AG04450 (cell line): ENCODE data around the gene DUSP16. TPM values are rescaled to one million over a fixed set of nuclear protein-coding genes. Genes with fewer than 3 reads are reported as not detected.
"Not testable (repeated sequence)": the region's sequence is repeated elsewhere in the genome, so short reads cannot be mapped to it uniquely, and the experiment has no call there.

Experiments
- CTCF ChIA-PET: fragments of 300-600, 350-600 bp; formaldehyde crosslinking; extraction: SDS; loops from one replicate; lab custom pipeline; 2022; ENCODE audit warnings: antibody characterized with exemption, inconsistent platforms; lab: Charles Lee
- POLR2A ChIA-PET: fragments of 350-600 bp; formaldehyde crosslinking; extraction: SDS; loops from one replicate; lab custom pipeline; 2021; ENCODE audit warnings: antibody characterized with exemption, inconsistent platforms; lab: Yijun Ruan, JAX
- DNase-seq: peaks from one replicate; pipeline ENCODE4 v3.0.0-alpha.2; 2011; ENCODE audit warnings: low read depth, low spot score
- H3K27ac ChIP-seq: one replicate; pipeline ENCODE4 v1.5.1; 2012; ENCODE audit warnings: low read depth, low read length, control low read depth
- H3K27me3 ChIP-seq: one replicate; pipeline ENCODE4 v1.6.0; 2012; ENCODE audit warnings: low read length; ENCODE audit not compliant: control insufficient read depth, insufficient read depth
- H3K4me3 ChIP-seq: 2 replicates; pipeline ENCODE4 v1.5.1; 2011; ENCODE audit warnings: mild to moderate bottlenecking, low read depth, low read length, control low read depth
- H3K9me3 ChIP-seq: 2 replicates; pipeline ENCODE4 v1.5.1; 2012; ENCODE audit warnings: low read length; ENCODE audit not compliant: control insufficient read depth, insufficient read depth
- CTCF ChIP-seq: IDR thresholded peaks from 2 replicates; pipeline ENCODE4 v1.5.1; 2011; ENCODE audit warnings: low read depth, low read length, control low read depth, inconsistent platforms
- polyA plus RNA-seq: library from polyadenylated mRNA; depleted of rRNA; stranded (reverse); fragments of >200 nt; gene quantifications from 2 replicates; pipeline ENCODE4 v1.2.3, GENCODE V29; 2011

The DUSP16 gene
- polyA plus RNA-seq, 1 experiment: 12.8 TPM

- no peak for TF ChIP-seq CTCF
- Histone ChIP-seq H3K9me3 (no peaks in the 10 kb centered on the region; the same call in 1 of the 2 replicates), H3K27ac (no peak overlapping the region), H3K27me3 (no peaks in the 10 kb centered on the region), H3K4me3 (no peak overlapping the region)
- DNase-seq: no peak
- ChIA-PET CTCF (no interaction called here), POLR2A (no interaction called here)
Observed at GRCh38 chr12:12476857-12477531, 85.7 kb downstream of the DUSP16 start.

- POLR2A ChIA-PET: no interaction called here
- no peak for DNase-seq
Observed at GRCh38 chr12:12474931-12475795, 87.5 kb downstream of the DUSP16 start.

GRCh38 chr12:12474471-12474928 lies 88.2 kb downstream of the DUSP16 start:
- TF ChIP-seq CTCF: no peak
- Histone ChIP-seq H3K27ac (no peak overlapping the region), H3K4me3 (no peak overlapping the region), H3K27me3 (no peaks in the 10 kb centered on the region), H3K9me3 (no peaks in the 10 kb centered on the region; the same call in 1 of the 2 replicates)
- DNase-seq: no peak
- ChIA-PET CTCF (no interaction called here), POLR2A (no interaction called here)

More at GRCh38 chr12:12474931-12475795, 87.5 kb downstream of the DUSP16 start:
- CTCF ChIA-PET: interaction anchor here (0.7 kb wide), 1 partner anchor 58 kb away, joined by 8 read pairs; no protein-coding TSS in a partner anchor
- Histone ChIP-seq H3K4me3 (no peak overlapping the region), H3K27ac (no peak overlapping the region), H3K27me3 (no peaks in the 10 kb centered on the region), H3K9me3 (no peaks in the 10 kb centered on the region; the same call in 1 of the 2 replicates)
- TF ChIP-seq CTCF: no peak

- H3K27ac ChIP-seq: no peak overlapping the region
- ChIA-PET POLR2A (no interaction called here), CTCF (interaction anchor here (0.6 kb wide), 1 partner anchor 218 kb away, joined by 4 read pairs; no protein-coding TSS in a partner anchor)
- no peak for TF ChIP-seq CTCF
- no peaks in the 10 kb centered on the region for H3K27me3 ChIP-seq
- DNase-seq: no peak
- no peak overlapping the region for H3K4me3 ChIP-seq
- H3K9me3 ChIP-seq: no peaks in the 10 kb centered on the region; the same call in 1 of the 2 replicates
Observed at GRCh38 chr12:12473223-12473622, 89.4 kb downstream of the DUSP16 start.

GRCh38 chr12:12471982-12472961 lies 90.4 kb downstream of the DUSP16 start:
- CTCF ChIA-PET: not testable (repeated sequence)

More at GRCh38 chr12:12471982-12472961, 90.4 kb downstream of the DUSP16 start:
- H3K9me3 ChIP-seq, H3K27me3 ChIP-seq, H3K27ac ChIP-seq, H3K4me3 ChIP-seq, POLR2A ChIA-PET, DNase-seq: not testable (repeated sequence)
